IMR-90 (cell line): Measurements from ENCODE around the gene ENTPD7. TPM values are rescaled to one million over a fixed set of nuclear protein-coding genes. Genes with fewer than 3 reads are reported as not detected.

Source experiments
- ATAC-seq: fragments of 200-7000 bp; cut with Tn5 transposase; 2 replicates; pipeline ENCODE4 v1.9.1; 2020; ENCODE audit warnings: low read depth, mild to moderate bottlenecking, moderate library complexity
- BruUV-seq: library from RNA; stranded (reverse); fragments of 400-500 nt; replicated peaks from 2 replicates; lab custom pipeline; 2021; lab: Mats Ljungman, UMichigan
- CTCF ChIA-PET: fragments of 300-600 bp; formaldehyde crosslinking; extraction: SDS; loops from one replicate; lab custom pipeline; 2021; ENCODE audit warnings: antibody characterized with exemption; lab: Yijun Ruan, JAX
- POLR2A ChIA-PET: fragments of 300-600 bp; sonication (Branson Sonifier 250); formaldehyde crosslinking; loops from one replicate; lab custom pipeline; 2022; ENCODE audit warnings: antibody characterized with exemption; ENCODE audit not compliant: unreplicated experiment; lab: Charles Lee
- DNase-seq: peaks from one replicate; pipeline ENCODE4 v3.0.0; 2013
- H2AFZ ChIP-seq: replicated peaks from 2 replicates; pipeline ENCODE3; 2013; ENCODE audit warnings: low read length, mild to moderate bottlenecking; ENCODE audit not compliant: poor library complexity
- H2AK5ac ChIP-seq: 2 replicates; pipeline ENCODE4 v1.6.1; 2013; ENCODE audit warnings: low read depth, low read length, inconsistent platforms
- H2AK9ac ChIP-seq: replicated peaks from 2 replicates; pipeline ENCODE3; 2013; ENCODE audit warnings: mild to moderate bottlenecking, low read depth, low read length, moderate library complexity; ENCODE audit not compliant: poor library complexity
- H2BK120ac ChIP-seq: 2 replicates; pipeline ENCODE4 v1.6.1; 2013; ENCODE audit warnings: low read depth, low read length, inconsistent platforms
- H2BK15ac ChIP-seq: 3 replicates; pipeline ENCODE4 v1.6.1; 2013; ENCODE audit warnings: low read depth, low read length, inconsistent platforms
- H2BK20ac ChIP-seq: 2 replicates; pipeline ENCODE4 v1.6.1; 2013; ENCODE audit warnings: low read depth, mild to moderate bottlenecking, inconsistent platforms, low read length, moderate library complexity
- H2BK5ac ChIP-seq: 2 replicates; pipeline ENCODE4 v1.6.1; 2013; ENCODE audit warnings: mild to moderate bottlenecking, low read depth, low read length, inconsistent platforms; ENCODE audit not compliant: poor library complexity, severe bottlenecking
- H3K14ac ChIP-seq: replicated peaks from 2 replicates; pipeline ENCODE4 v1.6.1; 2013; ENCODE audit warnings: low read depth, low read length, inconsistent platforms
- H3K18ac ChIP-seq: 2 replicates; pipeline ENCODE4 v1.6.1; 2013; ENCODE audit warnings: low read depth, low read length, control low read depth
- H3K23ac ChIP-seq: 2 replicates; pipeline ENCODE4 v1.6.1; 2013; ENCODE audit warnings: low read depth, low read length, inconsistent platforms
- H3K27ac ChIP-seq: 2 replicates; pipeline ENCODE4 v1.5.1; 2013; ENCODE audit warnings: mild to moderate bottlenecking, control low read depth, low read length; ENCODE audit not compliant: insufficient read depth
- H3K27me3 ChIP-seq: 2 replicates; pipeline ENCODE4 v1.6.1; 2013; ENCODE audit warnings: low read length; ENCODE audit not compliant: control insufficient read depth, insufficient read depth
- H3K36me3 ChIP-seq: 2 replicates; pipeline ENCODE4 v1.6.1; 2013; ENCODE audit warnings: low read length, mixed read lengths; ENCODE audit not compliant: control insufficient read depth, insufficient read depth
- H3K4ac ChIP-seq: 2 replicates; pipeline ENCODE4 v1.6.1; 2013; ENCODE audit warnings: low read depth, low read length, inconsistent platforms
- H3K4me1 ChIP-seq: 2 replicates; pipeline ENCODE4 v1.6.1; 2013; ENCODE audit warnings: low read length, mixed read lengths; ENCODE audit not compliant: control insufficient read depth, insufficient read depth
- H3K4me2 ChIP-seq: 2 replicates; pipeline ENCODE4 v1.6.1; 2013; ENCODE audit warnings: low read depth, mild to moderate bottlenecking, control low read depth, low read length, moderate library complexity
- H3K4me3 ChIP-seq: 2 replicates; pipeline ENCODE4 v1.5.1; 2013; ENCODE audit warnings: low read depth, mild to moderate bottlenecking, control low read depth, low read length, moderate library complexity; ENCODE audit not compliant: insufficient read depth
- H3K56ac ChIP-seq: 2 replicates; pipeline ENCODE4 v1.6.1; 2013; ENCODE audit warnings: low read length, inconsistent platforms; ENCODE audit not compliant: insufficient read depth; ENCODE audit errors: extremely low read depth
- H3K79me1 ChIP-seq, 2 experiments: 2 replicates each; pipeline ENCODE4 v1.6.1; 2013; ENCODE audit warnings: low read length in 2 of 2, inconsistent platforms in 1 of 2, low read depth in 1 of 2
- H3K9ac ChIP-seq: 2 replicates; pipeline ENCODE4 v1.6.1; 2013; ENCODE audit warnings: low read depth, low read length, control low read depth
- H3K9me1 ChIP-seq: 2 replicates; pipeline ENCODE4 v1.6.1; 2013; ENCODE audit warnings: low read length, inconsistent platforms; ENCODE audit not compliant: insufficient read depth
- H3K9me3 ChIP-seq: 2 replicates; pipeline ENCODE4 v1.6.1; 2013; ENCODE audit warnings: low read length; ENCODE audit not compliant: control insufficient read depth, insufficient read depth
- H4K20me1 ChIP-seq: 2 replicates; pipeline ENCODE4 v1.6.1; 2013; ENCODE audit warnings: low read length, inconsistent platforms; ENCODE audit not compliant: insufficient read depth
- H4K5ac ChIP-seq: 2 replicates; pipeline ENCODE4 v1.6.1; 2013; ENCODE audit warnings: mild to moderate bottlenecking, low read depth, low read length, control low read depth
- H4K8ac ChIP-seq, 2 experiments: 2 replicates each; pipeline ENCODE4 v1.6.1; 2013; ENCODE audit warnings: low read depth in 2 of 2, low read length in 2 of 2, control low read depth in 1 of 2, inconsistent platforms in 1 of 2
- H4K91ac ChIP-seq: 2 replicates; pipeline ENCODE4 v1.6.1; 2013; ENCODE audit warnings: low read depth, low read length, inconsistent platforms; ENCODE audit not compliant: insufficient read depth
- CEBPB ChIP-seq: IDR thresholded peaks from 2 replicates; pipeline ENCODE4 v1.6.1; 2012; ENCODE audit warnings: low read depth, low read length, improper control_type of control experiment
- FOS ChIP-seq: fragments of 150-350 bp; IDR thresholded peaks from 2 replicates; pipeline ENCODE4 v1.6.1; 2016; ENCODE audit warnings: low read depth, low read length
- MAFK ChIP-seq: IDR thresholded peaks from 2 replicates; pipeline ENCODE4 v1.6.1; 2012; ENCODE audit warnings: low read depth, low read length, improper control_type of control experiment
- NFE2L2 ChIP-seq: fragments of 150-350 bp; IDR thresholded peaks from 2 replicates; pipeline ENCODE4 v1.6.1; 2016; ENCODE audit warnings: low read depth, mild to moderate bottlenecking, low read length
- POLR2A ChIP-seq: IDR thresholded peaks from 2 replicates; pipeline ENCODE4 v1.6.1; 2012; ENCODE audit warnings: mild to moderate bottlenecking, low read depth, low read length
- WGBS, 2 experiments: methylation state at CpG; one replicate each; pipeline versions ENCODE4 v1.1.5 to v1.1.7; 2013; ENCODE audit warnings: missing lambda C conversion rate in 2 of 2; ENCODE audit not compliant: insufficient read length in 1 of 2; ENCODE audit errors: extremely low coverage in 2 of 2; 5-methylcytosine and 5-hydroxymethylcytosine counted together
- dilution Hi-C: fragments of 300-500 bp; cut with HindIII; formaldehyde crosslinking; loops from one replicate; pipeline ENCODE4 v1.14.3; 2018; ENCODE audit warnings: low sequenced_read_pairs; ENCODE audit not compliant: unreplicated experiment
- in situ Hi-C: fragments of 300-500 bp; cut with MboI; formaldehyde crosslinking; loops from 3 replicates; pipeline ENCODE4 v1.14.3; 2019; ENCODE audit warnings: low sequenced_read_pairs, inconsistent platforms, mixed read lengths
- intact Hi-C: fragments of 100-400 bp; cut with micrococcal nuclease; formaldehyde crosslinking; loops from 2 replicates; pipeline ENCODE4 v1.10.0; 2022
- polyA plus RNA-seq, 3 experiments: library from polyadenylated mRNA; depleted of rRNA; stranded (reverse); fragments of >200 nt; gene quantifications; 2 replicates each; pipeline ENCODE4 v1.2.3, GENCODE V29; 2012; ENCODE audit warnings: low replicate concordance in 1 of 3
- total RNA-seq: library from RNA; depleted of rRNA; stranded (reverse); fragments of >200 nt; gene quantifications from 2 replicates; pipeline ENCODE4 v1.2.3, GENCODE V29; 2012

The ENTPD7 gene
- total and polyA plus RNA-seq, 2 of the 4 experiments (the other 2 are of a cell fraction): 8.0 to 23.3 TPM

DNA sequence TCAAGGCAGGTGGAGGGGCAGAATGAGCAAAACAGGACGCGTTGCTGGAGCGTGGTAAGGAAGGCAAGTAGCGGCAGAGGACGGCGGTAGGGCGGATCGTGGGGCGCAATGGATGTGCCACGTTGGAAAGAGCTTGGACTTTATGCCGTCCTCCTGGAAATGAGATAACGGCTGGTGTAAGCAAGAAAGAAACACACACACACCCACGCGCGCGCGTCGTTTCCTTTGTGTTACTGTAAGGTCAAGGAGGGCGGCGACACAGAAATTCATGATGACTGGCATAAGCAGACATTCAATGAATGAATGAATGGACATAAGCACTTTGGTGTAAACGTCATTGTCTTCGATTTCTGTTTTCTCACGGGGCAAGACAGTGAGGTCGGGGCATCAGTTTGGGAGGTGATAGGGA lies 683 bp upstream of the ENTPD7 start:
- in situ Hi-C loops (no loop called here), dilution Hi-C loops (no loop called here), intact Hi-C loops (loop anchor here (1.0 kb wide), 1 partner anchor 27 kb away; no protein-coding TSS in a partner anchor)
- DNase-seq (peak; percentile 55), ATAC-seq (no peak)
- Histone ChIP-seq H2BK5ac (peak overlapping the region; percentile 21), H3K9me3 (no peaks in the 10 kb centered on the region), H3K36me3 (peaks cover 3% of the 10 kb centered on the region), H3K79me1 (peaks cover 16 to 34% of the 10 kb centered on the region in 2 experiments), H3K4me2 (peak overlapping the region; percentile 97), H3K18ac (peak overlapping the region; percentile 60; the same call in 1 of the 2 replicates), H4K8ac (peak overlapping the region; percentile 26 to 90), H2BK20ac (no peak overlapping the region), H2BK15ac (0 out of 3 replicates have a peak overlapping the region, but pooled peaks have one; percentile 1), H4K5ac (peak overlapping the region; percentile 76), H2AFZ (peak overlapping the region; percentile 94), H3K14ac (peak overlapping the region; percentile 50; the same call in 1 of the 2 replicates), H3K27ac (peak overlapping the region; percentile 10; the same call in 1 of the 2 replicates), H3K27me3 (no peaks in the 10 kb centered on the region), H2AK5ac (peak overlapping the region; percentile 41), H3K4me3 (peak overlapping the region; percentile 79), H4K20me1 (no peaks in the 10 kb centered on the region), H3K56ac (peak overlapping the region; percentile 11; the same call in 1 of the 2 replicates), H3K9ac (peak overlapping the region; percentile 67), H2BK120ac (peak overlapping the region; percentile 17; the same call in 1 of the 2 replicates), H2AK9ac (peak overlapping the region; percentile 68), H3K23ac (peak overlapping the region; percentile 43), H3K4ac (peak overlapping the region; percentile 70), H4K91ac (peak overlapping the region; percentile 30; the same call in 1 of the 2 replicates), H3K9me1 (peaks cover 13% of the 10 kb centered on the region; the same call in 1 of the 2 replicates), H3K4me1 (peaks cover 5% of the 10 kb centered on the region; the same call in 1 of the 2 replicates)
- ChIA-PET CTCF (interaction anchor here (0.7 to 0.8 kb wide), 2 partner anchors 13 to 52 kb away, joined by 3 read pairs; no protein-coding TSS in a partner anchor), POLR2A (interaction anchor here (0.5 to 0.6 kb wide), 2 partner anchors 11 to 55 kb away, joined by 3 to 4 read pairs; no protein-coding TSS in a partner anchor)
- TF ChIP-seq NFE2L2 (peak; percentile 48; the same call in 1 of the 2 replicates), POLR2A (peak; percentile 69; the same call in 1 of the 2 replicates), MAFK (peak; percentile 24; the same call in 1 of the 2 replicates), FOS (no peak; the same call in 1 of the 2 replicates), CEBPB (no peak)
- 15% methylated on average over 6 of the region's 24 CpGs; no CpG with 5 or more reads in 1 of the 2 experiments for WGBS, 2 experiments
- TSS peak; percentile 61 for BruUV-seq
